ENCODE measurements around the gene MRPL46. TPM values are rescaled to one million over a fixed set of nuclear protein-coding genes. Genes with fewer than 3 reads are reported as not detected.

MRPL46 gene
- polyA plus RNA-seq, 1 donor (not counting 4 experiments of a cell fraction or from before 2014, with no cell fraction given), result 26.3 TPM

DNA sequence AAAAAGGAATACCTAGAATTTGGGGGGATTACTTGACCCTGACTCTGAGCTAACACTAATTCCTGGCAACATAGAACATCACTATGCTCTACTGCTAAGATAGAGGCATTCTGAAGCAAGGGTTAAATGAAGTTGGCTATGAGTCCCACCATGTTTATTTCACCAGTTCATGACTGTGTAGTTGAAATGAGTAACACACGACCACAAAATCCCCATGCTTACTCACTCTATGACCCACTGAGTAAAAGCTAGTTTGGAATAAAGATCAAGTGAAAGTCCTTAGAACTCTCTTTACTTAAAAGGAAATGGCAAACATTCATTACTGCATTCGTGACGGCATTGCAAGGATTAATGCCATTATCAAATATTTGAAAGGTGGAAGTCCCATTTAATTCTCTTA, 47.4 kb downstream of the MRPL46 start:
- H3K4me3 ChIP-seq (ENCODE audit: control insufficient read depth in 2 of 3, extremely low read depth in 1 of 3, insufficient read depth in 2 of 3, low read depth in 1 of 3, low read length in 3 of 3), result no peak overlapping the region
- H2AFZ ChIP-seq (ENCODE audit: control insufficient read depth, low read length), result no peak overlapping the region
- FAIRE-seq (no peak), DNase-seq (ENCODE audit: low read depth, low spot score) (no peak)
- no peaks in the 10 kb centered on the region for H3K79me2 ChIP-seq (ENCODE audit: control insufficient read depth, insufficient read depth, low read length)
- no peak overlapping the region for H3K27ac ChIP-seq (ENCODE audit: control insufficient read depth, insufficient read depth, low read length)
- TF ChIP-seq, protein P1, sequence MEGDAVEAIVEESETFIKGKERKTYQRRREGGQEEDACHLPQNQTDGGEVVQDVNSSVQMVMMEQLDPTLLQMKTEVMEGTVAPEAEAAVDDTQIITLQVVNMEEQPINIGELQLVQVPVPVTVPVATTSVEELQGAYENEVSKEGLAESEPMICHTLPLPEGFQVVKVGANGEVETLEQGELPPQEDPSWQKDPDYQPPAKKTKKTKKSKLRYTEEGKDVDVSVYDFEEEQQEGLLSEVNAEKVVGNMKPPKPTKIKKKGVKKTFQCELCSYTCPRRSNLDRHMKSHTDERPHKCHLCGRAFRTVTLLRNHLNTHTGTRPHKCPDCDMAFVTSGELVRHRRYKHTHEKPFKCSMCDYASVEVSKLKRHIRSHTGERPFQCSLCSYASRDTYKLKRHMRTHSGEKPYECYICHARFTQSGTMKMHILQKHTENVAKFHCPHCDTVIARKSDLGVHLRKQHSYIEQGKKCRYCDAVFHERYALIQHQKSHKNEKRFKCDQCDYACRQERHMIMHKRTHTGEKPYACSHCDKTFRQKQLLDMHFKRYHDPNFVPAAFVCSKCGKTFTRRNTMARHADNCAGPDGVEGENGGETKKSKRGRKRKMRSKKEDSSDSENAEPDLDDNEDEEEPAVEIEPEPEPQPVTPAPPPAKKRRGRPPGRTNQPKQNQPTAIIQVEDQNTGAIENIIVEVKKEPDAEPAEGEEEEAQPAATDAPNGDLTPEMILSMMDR (optimal IDR thresholded peaks at IDR 0.05 in 1 of 3, IDR thresholded peaks at IDR 0.05 in 1 of 3, conservative IDR thresholded peaks at IDR 0.05 in 1 of 3; ENCODE audit: extremely low read depth in 1 of 3, insufficient read depth in 2 of 3, low read length in 3 of 3), result no peak
- no peak for TF ChIP-seq EZH2 (IDR thresholded peaks at IDR 0.05; ENCODE audit: low read length)
- H3K27me3 ChIP-seq (ENCODE audit: control insufficient read depth, extremely low read depth, insufficient read depth, low read length), result no peaks in the 10 kb centered on the region
- no peaks in the 10 kb centered on the region for H3K9me3 ChIP-seq (ENCODE audit: control insufficient read depth, low read depth, low read length)
- H3K9ac ChIP-seq (ENCODE audit: control insufficient read depth, extremely low read depth, insufficient read depth, low read length), result no peak overlapping the region
- no peaks in the 10 kb centered on the region for H3K9me1 ChIP-seq (ENCODE audit: control insufficient read depth, extremely low read depth, insufficient read depth, low read length)
- no peaks in the 10 kb centered on the region for H4K20me1 ChIP-seq (ENCODE audit: control insufficient read depth, extremely low read depth, insufficient read depth, low read length)
- H3K4me1 ChIP-seq (ENCODE audit: control insufficient read depth, extremely low read depth, insufficient read depth, low read length), result no peaks in the 10 kb centered on the region
- H3K4me2 ChIP-seq (ENCODE audit: control insufficient read depth, extremely low read depth, insufficient read depth, low read depth, low read length), result no peak overlapping the region
- dilution Hi-C loops (cut with MboI; ENCODE audit: extremely low pct_ligation_motif_present, low sequenced_read_pairs), result no loop called here
- H3K36me3 ChIP-seq (ENCODE audit: control insufficient read depth in 2 of 2, extremely low read depth in 1 of 2, insufficient read depth in 2 of 2, low read length in 2 of 2), result no peaks in the 10 kb centered on the region

Other genes with a start within 250 kb of the MRPL46 start
- not detected in 3 replicates for gene NTRK3, start 210.6 kb downstream of the MRPL46 start, polyA plus RNA-seq
- gene MRPS11, start 320 bp upstream of the MRPL46 start, polyA plus RNA-seq, result 60.9 to 74.2 TPM (median 64.3 TPM) in 3 replicates
- 1.1 to 1.8 TPM (median 1.7 TPM) in 3 replicates for gene DET1, start 79.3 kb upstream of the MRPL46 start, polyA plus RNA-seq
- 27.5 to 28.2 TPM (median 27.7 TPM) in 3 replicates for gene AEN, start 154.0 kb upstream of the MRPL46 start, polyA plus RNA-seq
- 8.5 to 10.6 TPM (median 8.9 TPM) in 3 replicates for gene ISG20, start 171.6 kb upstream of the MRPL46 start, polyA plus RNA-seq